Glutamatergic neuron (in vitro differentiated cells): ENCODE data around the gene FBXO42. TPM values are rescaled to one million over a fixed set of nuclear protein-coding genes. Genes with fewer than 3 reads are reported as not detected.
"Not testable (repeated sequence)": the region's sequence is repeated elsewhere in the genome, so short reads cannot be mapped to it uniquely, and the experiment has no call there.

ENCODE experiments used
- DNase-seq: peaks from one replicate; pipeline ENCODE4 v3.0.0; 2022
- H3K27ac Mint-ChIP-seq: one replicate; pipeline ENCODE4 v1.8.0; 2020; ENCODE audit warnings: mild to moderate bottlenecking, mixed read lengths, inconsistent platforms; ENCODE audit not compliant: unreplicated experiment
- H3K27me3 Mint-ChIP-seq: one replicate; pipeline ENCODE4 v1.8.0; 2020; ENCODE audit warnings: mild to moderate bottlenecking, moderate library complexity, mixed read lengths, inconsistent platforms; ENCODE audit not compliant: unreplicated experiment
- H3K36me3 Mint-ChIP-seq: one replicate; pipeline ENCODE4 v1.8.0; 2020; ENCODE audit warnings: mild to moderate bottlenecking, mixed read lengths, inconsistent platforms; ENCODE audit not compliant: unreplicated experiment
- H3K4me1 Mint-ChIP-seq: one replicate; pipeline ENCODE4 v1.8.0; 2020; ENCODE audit warnings: mild to moderate bottlenecking, low read depth, mixed read lengths, inconsistent platforms; ENCODE audit not compliant: unreplicated experiment
- H3K4me3 Mint-ChIP-seq: one replicate; pipeline ENCODE4 v1.8.0; 2020; ENCODE audit warnings: mild to moderate bottlenecking, mixed read lengths, inconsistent platforms; ENCODE audit not compliant: unreplicated experiment
- H3K9me3 Mint-ChIP-seq: one replicate; pipeline ENCODE4 v1.8.0; 2020; ENCODE audit warnings: mild to moderate bottlenecking, moderate library complexity, mixed read lengths, inconsistent platforms; ENCODE audit not compliant: unreplicated experiment
- total RNA-seq: library from RNA; stranded (reverse); fragmentation: NEBNext Ultra II Directional; extraction: Animal tissue kit (Norgen Biotek cat#: 25700); gene quantifications from one replicate; pipeline ENCODE4 v1.2.1, GENCODE V29; 2021; ENCODE audit not compliant: unreplicated experiment
- TF ChIP-seq, protein P1 (sequence below): fragments of 200-600 bp; sonication (generic); IDR thresholded peaks from one replicate; pipeline ENCODE4 v1.5.0; 2021; ENCODE audit not compliant: partially characterized antibody, unreplicated experiment

Gene FBXO42
- total RNA-seq, 1 donor from 2014 or later, result 27.7 TPM

DNA sequence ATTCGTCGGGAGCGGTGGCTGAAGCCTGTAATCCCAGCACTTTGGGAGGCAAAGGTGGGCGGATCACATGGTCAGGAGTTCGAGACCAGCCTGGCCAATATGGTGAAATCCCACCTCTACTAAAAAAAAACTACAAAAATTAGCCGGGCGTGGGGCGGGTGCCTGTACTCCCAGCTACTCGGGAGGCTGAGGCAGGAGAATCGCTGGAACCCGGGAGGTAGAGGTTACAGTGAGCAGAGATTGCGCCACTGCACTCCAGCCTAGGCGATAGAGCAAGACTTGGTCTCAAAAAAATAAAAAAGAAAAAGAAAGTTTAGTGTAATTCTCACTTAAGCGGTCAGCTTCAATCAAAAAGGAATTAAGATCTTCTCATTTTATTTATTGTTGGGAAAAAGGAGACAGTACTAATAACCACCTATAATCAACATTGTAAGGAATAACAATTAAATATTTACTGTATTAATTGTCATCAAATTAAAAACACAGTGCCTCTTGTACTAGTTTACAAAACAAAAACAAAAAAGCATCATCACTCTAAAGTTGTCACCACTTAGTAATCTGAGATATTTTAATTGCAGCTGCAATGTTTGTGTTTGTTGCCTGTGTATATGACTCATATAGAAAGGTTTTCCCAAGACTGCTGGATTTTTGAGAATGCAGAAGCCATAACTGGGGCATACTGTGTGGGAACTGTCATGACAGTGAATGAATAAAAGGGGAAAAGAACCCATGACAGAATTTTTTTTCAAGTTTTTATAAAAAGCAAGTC, 3.7 kb downstream of the FBXO42 start:
- TF ChIP-seq, protein P1, sequence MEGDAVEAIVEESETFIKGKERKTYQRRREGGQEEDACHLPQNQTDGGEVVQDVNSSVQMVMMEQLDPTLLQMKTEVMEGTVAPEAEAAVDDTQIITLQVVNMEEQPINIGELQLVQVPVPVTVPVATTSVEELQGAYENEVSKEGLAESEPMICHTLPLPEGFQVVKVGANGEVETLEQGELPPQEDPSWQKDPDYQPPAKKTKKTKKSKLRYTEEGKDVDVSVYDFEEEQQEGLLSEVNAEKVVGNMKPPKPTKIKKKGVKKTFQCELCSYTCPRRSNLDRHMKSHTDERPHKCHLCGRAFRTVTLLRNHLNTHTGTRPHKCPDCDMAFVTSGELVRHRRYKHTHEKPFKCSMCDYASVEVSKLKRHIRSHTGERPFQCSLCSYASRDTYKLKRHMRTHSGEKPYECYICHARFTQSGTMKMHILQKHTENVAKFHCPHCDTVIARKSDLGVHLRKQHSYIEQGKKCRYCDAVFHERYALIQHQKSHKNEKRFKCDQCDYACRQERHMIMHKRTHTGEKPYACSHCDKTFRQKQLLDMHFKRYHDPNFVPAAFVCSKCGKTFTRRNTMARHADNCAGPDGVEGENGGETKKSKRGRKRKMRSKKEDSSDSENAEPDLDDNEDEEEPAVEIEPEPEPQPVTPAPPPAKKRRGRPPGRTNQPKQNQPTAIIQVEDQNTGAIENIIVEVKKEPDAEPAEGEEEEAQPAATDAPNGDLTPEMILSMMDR, result no peak
- Mint-ChIP-seq H3K27me3 (peaks cover 5% of the 10 kb centered on the region), H3K4me3 (no peak overlapping the region), H3K36me3 (no peaks in the 10 kb centered on the region), H3K4me1 (peaks cover 9% of the 10 kb centered on the region), H3K9me3 (peaks cover 2% of the 10 kb centered on the region), H3K27ac (no peak overlapping the region)
- no peak for DNase-seq

DNA sequence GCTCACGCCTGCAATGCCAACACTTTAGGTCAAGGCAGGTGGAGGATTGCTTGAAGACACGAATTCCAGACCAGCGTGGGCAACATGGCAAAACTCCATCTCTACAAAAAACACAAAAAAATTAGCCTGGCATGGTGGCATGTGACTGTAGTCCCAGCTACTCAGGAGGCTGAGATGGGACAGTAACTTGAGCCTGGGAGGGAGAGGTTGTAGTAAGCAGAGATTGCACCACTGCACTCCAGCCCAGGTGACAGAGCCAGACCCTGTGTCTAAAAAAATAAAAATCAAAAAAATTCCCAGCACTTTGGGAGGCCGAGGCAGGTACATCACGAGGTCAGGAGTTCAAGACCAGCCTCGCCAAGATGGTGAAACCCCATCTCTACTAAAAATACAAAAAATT, 9.0 kb downstream of the FBXO42 start:
- not testable (repeated sequence) for H3K36me3 Mint-ChIP-seq, H3K27ac Mint-ChIP-seq, H3K4me1 Mint-ChIP-seq, H3K9me3 Mint-ChIP-seq, DNase-seq, H3K4me3 Mint-ChIP-seq, H3K27me3 Mint-ChIP-seq

DNA sequence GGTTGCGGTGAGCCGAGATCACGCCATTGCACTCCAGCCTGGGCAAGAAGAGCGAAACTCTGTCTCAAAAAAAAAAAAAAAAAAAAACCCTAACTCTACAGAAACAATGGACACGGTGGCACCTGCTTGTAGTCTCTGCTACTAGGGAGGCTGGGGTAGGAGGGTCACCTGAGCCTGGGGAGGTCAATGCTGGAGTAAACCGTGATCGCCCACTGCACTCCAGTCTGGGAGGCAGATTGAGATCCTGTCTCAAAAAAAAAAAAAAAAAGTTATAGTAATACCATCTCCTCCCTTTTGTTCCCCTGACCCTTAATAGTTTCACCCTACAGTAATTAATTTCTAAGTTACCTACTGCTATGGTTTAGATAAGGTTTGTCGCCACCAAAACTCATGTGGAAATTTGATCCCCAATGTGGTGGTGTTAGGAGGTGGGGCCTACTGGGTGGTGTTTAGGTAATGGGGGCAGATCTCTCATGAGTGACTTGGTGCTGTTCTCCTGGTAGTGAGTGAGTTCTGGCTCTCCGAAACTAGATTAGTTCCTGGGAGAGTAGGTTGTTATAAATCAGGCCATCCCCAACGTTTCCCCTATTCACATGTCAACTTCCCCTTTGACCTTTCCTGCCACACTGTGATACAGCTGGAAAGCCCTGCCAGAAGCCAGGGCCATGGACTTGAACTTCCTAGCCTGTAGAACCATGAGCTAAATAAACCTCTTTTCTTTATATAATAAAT, 9.8 kb downstream of the FBXO42 start:
- DNase-seq, result no peak
- Mint-ChIP-seq H3K4me3 (no peak overlapping the region), H3K36me3 (no peaks in the 10 kb centered on the region), H3K4me1 (no peaks in the 10 kb centered on the region), H3K9me3 (no peaks in the 10 kb centered on the region), H3K27me3 (peaks cover 2% of the 10 kb centered on the region), H3K27ac (no peak overlapping the region)
- TF ChIP-seq, protein P1, result no peak

DNA sequence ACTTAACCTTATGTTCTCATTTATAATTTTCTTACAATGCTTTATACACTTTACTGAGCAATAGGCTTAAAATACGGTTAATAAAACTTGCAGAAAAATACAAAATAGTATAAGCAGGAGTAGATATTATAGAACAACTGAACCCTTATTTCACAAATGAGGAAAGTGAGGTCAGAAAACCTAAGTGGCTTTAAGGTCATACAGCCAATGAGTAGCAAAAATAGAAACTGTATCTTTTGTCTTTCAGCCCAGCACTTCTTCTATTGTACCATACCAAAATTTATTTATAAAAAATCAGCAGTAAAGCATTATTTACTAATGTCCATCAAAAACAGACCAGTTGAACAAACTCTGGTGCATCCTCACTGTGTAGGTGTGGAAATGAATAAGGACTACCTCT, 11.6 kb downstream of the FBXO42 start:
- no peak overlapping the region for H3K4me3 Mint-ChIP-seq
- no peaks in the 10 kb centered on the region for H3K9me3 Mint-ChIP-seq
- no peaks in the 10 kb centered on the region for H3K27me3 Mint-ChIP-seq
- DNase-seq, result no peak
- no peak overlapping the region for H3K27ac Mint-ChIP-seq
- no peaks in the 10 kb centered on the region for H3K36me3 Mint-ChIP-seq
- TF ChIP-seq, protein P1, result no peak
- no peaks in the 10 kb centered on the region for H3K4me1 Mint-ChIP-seq

DNA sequence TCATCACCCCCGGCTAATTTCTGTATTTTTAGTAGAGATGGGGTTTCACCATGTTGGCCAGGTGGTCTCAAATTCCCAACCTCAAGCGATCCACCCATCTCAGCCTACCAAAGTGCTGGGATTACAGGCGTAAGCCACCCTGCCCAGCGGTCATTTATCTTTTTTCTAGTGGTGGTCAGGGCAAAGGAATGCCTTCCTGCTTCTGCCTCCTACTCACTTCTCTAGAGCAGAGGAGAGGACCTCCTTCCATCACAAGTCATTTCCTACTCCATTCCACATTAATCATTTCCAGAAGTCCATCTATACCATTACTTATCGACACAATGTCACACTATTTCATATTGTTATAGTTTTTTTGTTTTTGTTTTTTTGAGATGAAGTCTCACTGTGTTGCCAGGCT, 13.3 kb downstream of the FBXO42 start:
- Mint-ChIP-seq H3K27ac (no peak overlapping the region), H3K4me3 (no peak overlapping the region), H3K27me3 (no peaks in the 10 kb centered on the region), H3K9me3 (peaks cover 3% of the 10 kb centered on the region), H3K36me3 (no peaks in the 10 kb centered on the region), H3K4me1 (no peaks in the 10 kb centered on the region)
- no peak for DNase-seq
- TF ChIP-seq, protein P1, result no peak
